Liver (tissue), 3 donors: Measurements from ENCODE around the gene MYO7A.

Source experiments
- CTCF ChIP-seq: fragments of 150-350 bp; IDR thresholded peaks from 2 replicates; pipeline ENCODE4 v1.5.1; 2017; ENCODE audit warnings: improper control_type of control experiment, low read depth, low read length; ENCODE audit not compliant: missing input control
- EGR1 ChIP-seq, 2 donors: IDR thresholded peaks; 2 replicates each; pipeline ENCODE4 v1.6.1; 2016 to 2018; ENCODE audit warnings: antibody characterized with exemption in 2 of 2, low read depth in 2 of 2
- HNF4G ChIP-seq: IDR thresholded peaks from 2 replicates; pipeline ENCODE4 v1.6.1; 2016; ENCODE audit warnings: antibody characterized with exemption
- RAD21 ChIP-seq, 2 donors: IDR thresholded peaks; 2 replicates each; pipeline ENCODE4 v1.6.1; 2016; ENCODE audit warnings: antibody characterized with exemption in 2 of 2, mild to moderate bottlenecking in 2 of 2
- RXRA ChIP-seq, 2 donors: IDR thresholded peaks; 2 replicates each; pipeline ENCODE4 v1.6.1; 2017 to 2018; ENCODE audit warnings: antibody characterized with exemption in 2 of 2, mild to moderate bottlenecking in 1 of 2
- SP1 ChIP-seq: IDR thresholded peaks from 2 replicates; pipeline ENCODE4 v1.6.1; 2018; ENCODE audit warnings: antibody characterized with exemption, mild to moderate bottlenecking
- TF ChIP-seq, protein P1 (sequence below): IDR thresholded peaks from 2 replicates; pipeline ENCODE4 v1.6.1; 2016; ENCODE audit warnings: antibody characterized with exemption
- TF ChIP-seq, protein P2 (sequence below): IDR thresholded peaks from 2 replicates; pipeline ENCODE4 v1.6.1; 2016; ENCODE audit warnings: antibody characterized with exemption, mild to moderate bottlenecking
- donor health status: healthy.
- donor health status: healthy.

GRCh38 chr11:77190331-77191075, 62.5 kb downstream of the MYO7A start:
- TF ChIP-seq SP1 (no peak), CTCF (no peak), HNF4G (no peak), RAD21 (IDR thresholded peaks at IDR 0.05) (no peak), EGR1 (IDR thresholded peaks at IDR 0.05; ENCODE audit: low read depth in 2 of 2) (no peak), RXRA (IDR thresholded peaks at IDR 0.05) (no peak)
- TF ChIP-seq, protein P1, sequence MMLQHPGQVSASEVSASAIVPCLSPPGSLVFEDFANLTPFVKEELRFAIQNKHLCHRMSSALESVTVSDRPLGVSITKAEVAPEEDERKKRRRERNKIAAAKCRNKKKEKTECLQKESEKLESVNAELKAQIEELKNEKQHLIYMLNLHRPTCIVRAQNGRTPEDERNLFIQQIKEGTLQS = no peak
- TF ChIP-seq, protein P2, sequence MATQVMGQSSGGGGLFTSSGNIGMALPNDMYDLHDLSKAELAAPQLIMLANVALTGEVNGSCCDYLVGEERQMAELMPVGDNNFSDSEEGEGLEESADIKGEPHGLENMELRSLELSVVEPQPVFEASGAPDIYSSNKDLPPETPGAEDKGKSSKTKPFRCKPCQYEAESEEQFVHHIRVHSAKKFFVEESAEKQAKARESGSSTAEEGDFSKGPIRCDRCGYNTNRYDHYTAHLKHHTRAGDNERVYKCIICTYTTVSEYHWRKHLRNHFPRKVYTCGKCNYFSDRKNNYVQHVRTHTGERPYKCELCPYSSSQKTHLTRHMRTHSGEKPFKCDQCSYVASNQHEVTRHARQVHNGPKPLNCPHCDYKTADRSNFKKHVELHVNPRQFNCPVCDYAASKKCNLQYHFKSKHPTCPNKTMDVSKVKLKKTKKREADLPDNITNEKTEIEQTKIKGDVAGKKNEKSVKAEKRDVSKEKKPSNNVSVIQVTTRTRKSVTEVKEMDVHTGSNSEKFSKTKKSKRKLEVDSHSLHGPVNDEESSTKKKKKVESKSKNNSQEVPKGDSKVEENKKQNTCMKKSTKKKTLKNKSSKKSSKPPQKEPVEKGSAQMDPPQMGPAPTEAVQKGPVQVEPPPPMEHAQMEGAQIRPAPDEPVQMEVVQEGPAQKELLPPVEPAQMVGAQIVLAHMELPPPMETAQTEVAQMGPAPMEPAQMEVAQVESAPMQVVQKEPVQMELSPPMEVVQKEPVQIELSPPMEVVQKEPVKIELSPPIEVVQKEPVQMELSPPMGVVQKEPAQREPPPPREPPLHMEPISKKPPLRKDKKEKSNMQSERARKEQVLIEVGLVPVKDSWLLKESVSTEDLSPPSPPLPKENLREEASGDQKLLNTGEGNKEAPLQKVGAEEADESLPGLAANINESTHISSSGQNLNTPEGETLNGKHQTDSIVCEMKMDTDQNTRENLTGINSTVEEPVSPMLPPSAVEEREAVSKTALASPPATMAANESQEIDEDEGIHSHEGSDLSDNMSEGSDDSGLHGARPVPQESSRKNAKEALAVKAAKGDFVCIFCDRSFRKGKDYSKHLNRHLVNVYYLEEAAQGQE = no peak
